ENCODE results near the gene STAG3.
"Not testable (repeated sequence)": the region's sequence is repeated elsewhere in the genome, so short reads cannot be mapped to it uniquely, and the experiment has no call there.

STAG3 gene

GRCh38 chr7:100177045-100178001 lies at the start of gene STAG3, which contains the start of gene GPC2:
Gene STAG3, plus strand, starts transcription at chr7:100177918. Its CDS starts 2,639 bp downstream, at chr7:100180557.
Gene GPC2, minus strand, starts transcription at chr7:100177381. Its CDS starts 182 bp downstream, at chr7:100177199.
- DNase-seq (ENCODE audit: low read depth in 2 of 2) = peak; percentile 91 to 97

DNA sequence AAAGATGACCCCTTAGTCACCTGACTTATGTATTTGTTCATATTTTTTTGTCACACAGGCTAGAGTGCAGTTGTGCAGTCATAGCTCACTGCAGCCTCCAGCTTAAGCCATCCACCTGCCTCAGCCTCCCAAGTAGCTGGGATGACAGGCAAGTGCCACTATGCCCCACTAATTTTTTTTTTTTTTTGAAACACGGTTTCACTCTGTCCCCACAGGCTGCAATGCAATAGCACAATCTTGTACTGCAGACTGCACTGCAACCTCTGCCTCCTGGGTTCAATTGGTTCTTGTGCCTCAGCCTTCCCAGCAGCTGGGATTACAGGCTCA lies 49.1 kb upstream of the STAG3 start:
- no peak for DNase-seq (ENCODE audit: low read depth in 2 of 2)

DNA sequence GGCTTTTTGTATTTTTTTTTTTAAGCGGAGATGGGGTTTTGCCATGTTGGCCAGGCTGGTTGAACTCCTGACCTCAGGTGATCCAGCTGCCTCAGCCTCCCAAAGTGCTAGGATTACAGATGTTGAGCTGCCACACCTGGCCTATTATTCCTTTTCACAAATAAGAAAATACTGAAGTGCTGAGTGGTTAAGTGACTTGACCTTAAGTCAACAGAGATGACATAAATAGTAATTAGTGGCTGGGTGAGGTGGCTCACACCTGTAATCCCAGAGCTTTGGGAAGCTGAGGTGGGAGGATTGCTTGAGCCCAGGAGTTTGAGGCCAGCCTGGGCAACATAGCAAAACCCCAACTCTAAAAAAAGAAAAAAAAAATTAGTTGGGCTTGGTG lies 47.5 kb upstream of the STAG3 start:
- not testable (repeated sequence) for DNase-seq (ENCODE audit: low read depth in 2 of 2)

DNA sequence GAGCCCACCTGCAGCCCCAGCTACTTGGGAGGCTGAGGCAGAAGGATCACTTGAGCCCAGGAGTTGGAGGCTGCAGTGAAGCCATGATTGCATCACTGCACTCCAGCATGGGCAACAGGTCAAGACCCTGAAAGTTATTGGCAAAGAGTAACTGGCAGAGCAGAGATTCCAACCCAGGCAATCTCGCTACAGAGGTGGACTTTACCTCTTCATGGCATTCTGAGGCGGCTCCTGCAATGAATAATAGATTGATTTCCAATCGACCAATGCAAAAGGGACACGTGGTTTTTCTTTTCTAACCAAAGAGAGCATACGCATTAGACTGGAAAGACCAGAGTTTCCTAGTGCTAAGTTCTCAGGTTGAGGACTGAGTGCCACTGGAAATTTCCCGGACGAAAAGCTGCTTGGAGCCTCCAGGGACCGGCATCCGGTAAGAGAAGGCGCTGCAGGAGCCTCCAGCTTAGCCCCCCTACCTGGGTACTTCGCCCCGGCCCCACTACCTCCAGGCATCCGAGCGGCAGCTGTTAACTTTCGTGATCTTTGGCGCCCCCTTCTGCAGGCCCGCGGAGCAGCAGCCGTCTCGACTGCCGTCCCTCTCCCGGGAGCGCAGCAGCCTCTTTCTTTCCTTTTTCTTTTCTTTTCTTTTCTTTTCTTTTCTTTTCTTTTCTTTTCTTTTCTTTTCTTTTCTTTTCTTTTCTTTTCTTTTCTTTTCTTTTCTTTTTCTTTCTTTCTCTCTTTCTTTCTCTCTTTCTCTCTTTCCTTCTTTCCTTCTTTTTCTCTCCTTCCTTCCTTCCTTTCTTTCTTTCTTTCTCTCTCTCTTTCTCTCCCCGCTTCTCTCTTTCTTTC lies 46.9 kb upstream of the STAG3 start:
- DNase-seq (ENCODE audit: low read depth in 2 of 2) = peak; percentile 66 to 67

- no peak for DNase-seq (ENCODE audit: low read depth in 2 of 2)
Observed at GRCh38 chr7:100132126-100132525, 45.6 kb upstream of the STAG3 start.

DNA sequence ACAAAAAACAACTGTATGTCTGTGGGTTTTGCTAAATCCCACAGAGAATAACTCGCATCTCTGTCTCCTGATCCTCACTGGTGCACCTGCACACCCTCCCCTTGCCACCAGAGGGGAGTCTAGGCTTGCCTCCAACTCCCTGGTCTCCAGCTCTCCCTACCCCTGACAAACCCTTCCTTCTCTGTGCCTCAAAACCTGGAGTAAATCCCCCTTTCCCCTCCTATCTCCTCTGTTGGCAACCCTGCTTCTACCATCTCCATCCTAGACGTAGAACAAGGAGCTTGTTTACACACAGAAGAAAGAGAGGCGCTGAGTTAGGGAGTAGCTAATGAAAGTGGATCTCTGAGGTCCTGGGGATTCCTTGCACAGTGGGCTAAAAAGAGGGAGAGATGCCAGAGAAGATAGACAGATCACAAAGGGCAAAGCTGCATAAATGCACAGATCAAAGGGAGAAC lies 45.0 kb upstream of the STAG3 start:
- DNase-seq (ENCODE audit: low read depth in 2 of 2) = peak in 1 of 2 donors; percentile 39

- DNase-seq (ENCODE audit: low read depth in 2 of 2) = no peak
Observed at GRCh38 chr7:100137851-100138760, 39.6 kb upstream of the STAG3 start.

GRCh38 chr7:100141555-100141949 lies 36.2 kb upstream of the STAG3 start:
- no peak for DNase-seq (ENCODE audit: low read depth in 2 of 2)

DNA sequence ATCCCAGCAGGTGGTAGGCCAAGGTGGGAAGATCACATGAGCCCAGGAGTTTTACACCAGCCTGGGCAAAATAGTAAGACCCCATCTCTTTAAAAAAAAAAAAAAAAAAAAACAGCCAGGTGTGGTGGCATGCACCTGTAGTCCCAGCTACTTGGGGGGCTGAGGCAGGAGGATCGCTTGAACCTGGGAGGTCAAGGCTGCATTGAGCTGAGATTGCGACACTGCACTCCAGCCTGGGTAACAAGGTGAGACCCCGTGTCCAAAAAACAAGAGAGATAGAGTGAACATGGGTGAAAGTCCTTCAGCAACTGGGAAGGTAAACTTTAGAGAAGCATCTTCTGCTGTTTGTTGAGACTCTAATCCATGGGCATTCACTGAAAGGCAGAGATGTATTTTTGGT lies 35.3 kb upstream of the STAG3 start:
- DNase-seq (ENCODE audit: low read depth in 2 of 2) = no peak

GRCh38 chr7:100146350-100146749 lies 31.4 kb upstream of the STAG3 start:
- DNase-seq (ENCODE audit: low read depth in 2 of 2) = not testable (repeated sequence)

GRCh38 chr7:100147278-100147677 lies 30.4 kb upstream of the STAG3 start:
- no peak for DNase-seq (ENCODE audit: low read depth in 2 of 2)

DNA sequence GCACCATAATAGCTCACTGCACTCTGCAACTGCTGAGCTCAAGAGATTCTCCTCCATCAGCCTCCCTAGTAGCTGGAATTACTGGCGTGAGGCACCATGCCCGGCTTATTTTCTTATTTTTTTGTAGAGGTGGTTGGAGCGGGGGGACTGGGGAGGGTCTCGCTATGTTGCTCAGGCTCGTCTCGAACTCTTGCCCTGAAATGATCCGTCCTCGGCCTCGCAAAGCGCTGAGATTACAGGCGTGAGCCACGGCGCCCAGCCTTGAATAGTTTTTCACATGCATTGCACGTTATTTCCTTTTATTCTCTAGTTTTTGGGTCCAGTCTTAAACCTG lies 29.5 kb upstream of the STAG3 start:
- no peak for DNase-seq (ENCODE audit: low read depth in 2 of 2)

DNA sequence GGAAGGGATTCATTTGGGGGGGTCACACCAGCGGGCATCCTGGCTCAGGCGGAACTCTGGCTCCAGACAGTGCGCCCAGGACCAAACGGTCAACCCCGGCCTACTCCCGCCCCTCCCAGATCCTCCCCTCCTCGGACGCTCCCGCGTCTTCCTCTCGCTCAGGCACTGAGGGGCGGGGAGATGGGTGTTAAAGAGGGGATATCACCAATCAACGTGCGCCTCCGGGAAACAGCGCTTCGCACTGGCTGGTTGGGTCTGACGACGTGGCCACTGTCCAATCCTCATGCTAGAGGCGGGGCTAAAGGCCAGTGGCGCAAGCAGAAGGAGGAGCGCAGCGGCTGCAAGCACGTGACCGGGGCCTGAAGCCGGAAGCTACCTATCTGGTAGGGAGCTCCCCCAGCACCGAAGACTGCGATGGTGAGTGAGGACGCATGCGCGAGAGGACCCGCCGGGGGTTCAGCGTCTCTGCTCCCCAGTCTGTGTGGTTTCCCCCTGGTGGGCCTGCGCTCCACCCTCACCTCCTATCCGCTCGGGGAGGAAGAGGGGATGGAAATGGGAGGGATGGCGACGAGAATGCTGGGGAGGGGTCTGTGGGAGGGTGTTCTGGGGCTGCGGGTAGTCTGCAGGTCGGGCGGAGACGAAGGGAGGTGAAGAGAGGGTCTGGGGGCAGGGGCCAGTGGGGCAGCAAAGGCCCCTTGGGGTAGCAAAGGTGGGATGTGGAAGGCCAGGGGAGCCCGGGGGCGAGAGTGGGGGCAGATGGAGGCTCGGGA lies 29.0 kb upstream of the STAG3 start, which contains the start of gene LAMTOR4:
TSS of gene LAMTOR4 (plus strand) at position 360 of the 770 bp plus-strand sequence. CDS start at position 415, 55 bp downstream.
- DNase-seq (ENCODE audit: low read depth in 2 of 2) = peak; percentile 98 to 99

DNA sequence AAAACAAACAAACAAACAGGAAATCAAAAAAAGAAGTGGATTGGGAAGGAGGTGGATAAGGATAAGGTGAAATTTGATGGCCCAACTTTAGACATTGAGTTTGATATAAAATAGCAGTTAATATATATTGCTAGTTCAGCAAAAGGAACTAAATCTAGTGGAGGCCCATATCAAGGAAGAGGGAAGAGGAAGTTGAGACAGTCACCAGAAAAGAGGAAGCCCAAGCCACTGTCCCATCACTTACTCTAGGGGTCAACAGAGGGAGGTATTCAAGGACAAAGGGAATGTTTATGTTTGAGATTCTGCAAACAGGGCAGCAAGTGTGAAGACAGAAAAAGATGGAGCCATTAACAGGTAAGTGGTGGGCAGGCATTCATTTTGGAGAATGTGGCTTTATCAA lies 25.3 kb upstream of the STAG3 start:
- no peak for DNase-seq (ENCODE audit: low read depth in 2 of 2)

- DNase-seq (ENCODE audit: low read depth in 2 of 2) = no peak
Observed at GRCh38 chr7:100152937-100153666, 24.6 kb upstream of the STAG3 start.

- DNase-seq (ENCODE audit: low read depth in 2 of 2) = no peak
Observed at GRCh38 chr7:100153708-100154535, 23.8 kb upstream of the STAG3 start.

DNA sequence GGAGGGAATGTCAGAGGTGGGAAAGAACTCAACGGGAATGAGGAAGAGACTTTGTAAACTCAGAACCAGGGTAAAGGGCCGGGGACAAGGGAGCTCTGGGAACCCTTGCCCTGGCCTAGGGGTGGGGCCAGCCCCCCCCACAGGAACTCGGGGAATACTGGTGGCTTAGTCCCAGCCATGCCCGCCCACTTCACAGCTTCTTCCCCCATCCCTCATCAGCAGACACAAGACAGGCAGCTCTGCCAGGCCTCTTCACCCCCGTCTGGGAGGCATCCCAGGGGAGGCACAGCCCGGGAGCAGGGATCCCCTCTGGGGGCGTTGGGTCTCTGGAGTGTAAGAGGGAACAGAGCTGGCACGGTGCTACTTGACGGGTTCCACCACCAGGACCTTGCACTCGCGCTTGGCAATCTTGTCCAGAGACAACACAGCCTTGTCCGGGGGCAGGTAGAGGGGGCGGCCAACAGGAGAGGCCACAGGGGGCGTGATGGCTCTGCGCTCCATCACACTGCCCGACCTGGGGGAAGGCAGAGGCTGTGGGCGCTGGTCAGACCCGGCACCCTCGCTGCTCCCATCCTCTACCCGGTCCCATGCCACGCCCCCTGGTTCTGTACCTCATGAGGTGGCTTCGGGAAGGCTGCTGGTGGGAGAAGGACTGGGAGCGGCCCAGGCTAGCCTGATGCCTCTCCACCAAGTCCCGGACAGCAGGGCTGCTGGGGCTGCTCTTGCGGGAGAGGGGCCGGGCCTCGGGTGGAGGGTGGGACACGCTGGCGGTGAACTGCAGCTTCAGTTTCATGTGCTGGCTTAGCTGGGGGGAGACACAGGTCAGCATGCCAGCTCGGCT lies 22.8 kb upstream of the STAG3 start:
- DNase-seq (ENCODE audit: low read depth in 2 of 2) = no peak
